OCI-LY7 (cell line): ENCODE measurements around the gene TSPAN31. TPM values are rescaled to one million over a fixed set of nuclear protein-coding genes. Genes with fewer than 3 reads are reported as not detected.
A peak's percentile ranks its signal among the peaks of the same experiment; 100 is the strongest.

Experiments
- BruUV-seq: library from RNA; stranded (reverse); fragments of 400-500 nt; replicated peaks from 2 replicates; lab custom pipeline; 2021; lab: Mats Ljungman, UMichigan
- CTCF ChIA-PET: fragments of 300-600 bp; sonication (Branson Sonifier 250); formaldehyde crosslinking; loops from one replicate; lab custom pipeline; 2022; ENCODE audit warnings: antibody characterized with exemption; ENCODE audit not compliant: unreplicated experiment; lab: Charles Lee
- POLR2A ChIA-PET: fragments of 300-600 bp; sonication (Branson Sonifier 250); formaldehyde crosslinking; loops from one replicate; lab custom pipeline; 2022; ENCODE audit warnings: antibody characterized with exemption; lab: Charles Lee
- DNase-seq: peaks from one replicate; pipeline ENCODE4 v3.0.0-alpha.2; 2015; ENCODE audit warnings: low spot score
- H2AFZ ChIP-seq: fragments of 200-600 bp; sonication (generic), shearing (Covaris generic); 2 replicates; pipeline ENCODE4 v1.6.1; 2014; ENCODE audit warnings: mild to moderate bottlenecking, antibody characterized with exemption, low read length, moderate library complexity
- H3K27ac ChIP-seq: fragments of 200-600 bp; sonication (generic); 2 replicates; pipeline ENCODE4 v1.5.1; 2014; ENCODE audit warnings: mixed run types, low read depth, mild to moderate bottlenecking, moderate library complexity, low read length, inconsistent platforms; ENCODE audit not compliant: poor library complexity, severe bottlenecking
- H3K36me3 ChIP-seq: fragments of 200-600 bp; sonication (generic); 2 replicates; pipeline ENCODE4 v1.6.1; 2014; ENCODE audit warnings: mild to moderate bottlenecking, antibody characterized with exemption, low read length, moderate library complexity, mixed read lengths; ENCODE audit not compliant: insufficient read depth
- H3K4me1 ChIP-seq: fragments of 200-600 bp; sonication (generic); 2 replicates; pipeline ENCODE4 v1.5.1; 2014; ENCODE audit warnings: mild to moderate bottlenecking, low read length; ENCODE audit not compliant: insufficient read depth, poor library complexity, severe bottlenecking
- H3K4me2 ChIP-seq: fragments of 200-600 bp; sonication (generic); 2 replicates; pipeline ENCODE4 v1.6.1; 2014; ENCODE audit warnings: mild to moderate bottlenecking, low read length
- H3K4me3 ChIP-seq: fragments of 200-600 bp; sonication (generic); 2 replicates; pipeline ENCODE4 v1.5.1; 2014; ENCODE audit warnings: mild to moderate bottlenecking, low read depth, low read length; ENCODE audit not compliant: poor library complexity, severe bottlenecking
- H3K79me2 ChIP-seq: fragments of 200-600 bp; sonication (generic); 2 replicates; pipeline ENCODE4 v1.6.1; 2016; ENCODE audit warnings: low read depth, mild to moderate bottlenecking, low read length, moderate library complexity, mixed read lengths; ENCODE audit not compliant: insufficient read depth
- H3K9me2 ChIP-seq: fragments of 200-600 bp; sonication (generic); 2 replicates; pipeline ENCODE4 v1.6.1; 2016; ENCODE audit warnings: mild to moderate bottlenecking, low read length, mixed read lengths; ENCODE audit not compliant: insufficient read depth
- H3K9me3 ChIP-seq: fragments of 200-600 bp; sonication (generic); 2 replicates; pipeline ENCODE4 v1.6.1; 2014; ENCODE audit warnings: mild to moderate bottlenecking, mixed run types, low read length, mixed read lengths
- H4K20me1 ChIP-seq: fragments of 200-600 bp; sonication (generic); 2 replicates; pipeline ENCODE4 v1.6.1; 2014; ENCODE audit warnings: mild to moderate bottlenecking, antibody characterized with exemption, low read length, moderate library complexity, mixed read lengths; ENCODE audit not compliant: insufficient read depth
- EZH2phosphoT487 ChIP-seq: fragments of 200-600 bp; sonication (generic); IDR thresholded peaks from 2 replicates; pipeline ENCODE4 v1.6.1; 2018; ENCODE audit warnings: low read depth, borderline replicate concordance, mild to moderate bottlenecking, mixed run types, antibody characterized with exemption, low read length, moderate library complexity, mixed read lengths
- intact Hi-C: fragments of 100-400 bp; cut with micrococcal nuclease; formaldehyde crosslinking; loops from one replicate; pipeline ENCODE4 v1.10.0; 2022; ENCODE audit not compliant: unreplicated experiment
- total RNA-seq, 2 experiments: library from RNA; depleted of rRNA in 1 of 2; stranded (reverse); fragments of >200 nt in 1 of 2; shearing (Covaris generic) in 1 of 2; gene quantifications; 2 replicates each; pipeline ENCODE4 v1.2.3, GENCODE V29; 2014 to 2022
- TF ChIP-seq, protein P1 (sequence below): fragments of 200-600 bp; sonication (generic); conservative IDR thresholded peaks from 2 replicates; pipeline ENCODE4 v1.5.1; 2014; ENCODE audit warnings: mild to moderate bottlenecking, antibody characterized with exemption, low read length, moderate library complexity, mixed read lengths

TSPAN31 gene
- total RNA-seq, 2 experiments from 2014 or later = 2.4 to 6.4 TPM

DNA sequence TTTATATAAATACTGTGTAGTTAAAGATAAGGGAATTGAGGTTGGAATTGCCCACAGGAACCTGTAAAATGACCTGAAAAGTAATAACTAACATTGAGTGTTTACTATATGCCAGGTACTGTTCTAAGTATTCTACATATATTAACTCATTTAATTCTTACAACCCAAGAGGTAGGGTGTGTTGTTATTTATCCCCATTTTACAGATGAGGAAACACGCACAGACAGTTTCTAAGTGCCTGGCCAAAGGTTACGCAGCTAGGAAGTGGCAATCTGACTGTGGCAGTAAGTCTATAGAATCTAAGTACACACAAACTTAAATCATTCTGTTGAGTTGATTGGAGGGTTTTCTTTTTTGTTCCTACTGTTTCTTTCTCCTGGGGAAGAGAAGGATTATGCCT, 1.1 kb upstream of the TSPAN31 start:
- Histone ChIP-seq H4K20me1 (no peaks in the 10 kb centered on the region), H2AFZ (peak overlapping the region; percentile 48; the same call in 1 of the 2 replicates), H3K27ac (no peak overlapping the region), H3K4me1 (peaks cover 47% of the 10 kb centered on the region), H3K4me2 (peak overlapping the region; percentile 45), H3K36me3 (peaks cover 37% of the 10 kb centered on the region), H3K4me3 (peak overlapping the region; percentile 44), H3K79me2 (peaks cover 14% of the 10 kb centered on the region; the same call in 1 of the 2 replicates), H3K9me2 (no peaks in the 10 kb centered on the region), H3K9me3 (no peaks in the 10 kb centered on the region)
- ChIA-PET POLR2A (interaction anchor here (0.6 kb wide), 1 partner anchor 143 kb away, joined by 3 read pairs; no protein-coding TSS in a partner anchor), CTCF (no interaction called here)
- DNase-seq = no peak
- no peak for TF ChIP-seq EZH2phosphoT487
- TF ChIP-seq, protein P1, sequence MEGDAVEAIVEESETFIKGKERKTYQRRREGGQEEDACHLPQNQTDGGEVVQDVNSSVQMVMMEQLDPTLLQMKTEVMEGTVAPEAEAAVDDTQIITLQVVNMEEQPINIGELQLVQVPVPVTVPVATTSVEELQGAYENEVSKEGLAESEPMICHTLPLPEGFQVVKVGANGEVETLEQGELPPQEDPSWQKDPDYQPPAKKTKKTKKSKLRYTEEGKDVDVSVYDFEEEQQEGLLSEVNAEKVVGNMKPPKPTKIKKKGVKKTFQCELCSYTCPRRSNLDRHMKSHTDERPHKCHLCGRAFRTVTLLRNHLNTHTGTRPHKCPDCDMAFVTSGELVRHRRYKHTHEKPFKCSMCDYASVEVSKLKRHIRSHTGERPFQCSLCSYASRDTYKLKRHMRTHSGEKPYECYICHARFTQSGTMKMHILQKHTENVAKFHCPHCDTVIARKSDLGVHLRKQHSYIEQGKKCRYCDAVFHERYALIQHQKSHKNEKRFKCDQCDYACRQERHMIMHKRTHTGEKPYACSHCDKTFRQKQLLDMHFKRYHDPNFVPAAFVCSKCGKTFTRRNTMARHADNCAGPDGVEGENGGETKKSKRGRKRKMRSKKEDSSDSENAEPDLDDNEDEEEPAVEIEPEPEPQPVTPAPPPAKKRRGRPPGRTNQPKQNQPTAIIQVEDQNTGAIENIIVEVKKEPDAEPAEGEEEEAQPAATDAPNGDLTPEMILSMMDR = no peak
- BruUV-seq = no TSS peak
- intact Hi-C loops = loop anchor here (5.0 kb wide), 1 partner anchor 266 kb away; the partner anchor contains the start of gene ARHGAP9

DNA sequence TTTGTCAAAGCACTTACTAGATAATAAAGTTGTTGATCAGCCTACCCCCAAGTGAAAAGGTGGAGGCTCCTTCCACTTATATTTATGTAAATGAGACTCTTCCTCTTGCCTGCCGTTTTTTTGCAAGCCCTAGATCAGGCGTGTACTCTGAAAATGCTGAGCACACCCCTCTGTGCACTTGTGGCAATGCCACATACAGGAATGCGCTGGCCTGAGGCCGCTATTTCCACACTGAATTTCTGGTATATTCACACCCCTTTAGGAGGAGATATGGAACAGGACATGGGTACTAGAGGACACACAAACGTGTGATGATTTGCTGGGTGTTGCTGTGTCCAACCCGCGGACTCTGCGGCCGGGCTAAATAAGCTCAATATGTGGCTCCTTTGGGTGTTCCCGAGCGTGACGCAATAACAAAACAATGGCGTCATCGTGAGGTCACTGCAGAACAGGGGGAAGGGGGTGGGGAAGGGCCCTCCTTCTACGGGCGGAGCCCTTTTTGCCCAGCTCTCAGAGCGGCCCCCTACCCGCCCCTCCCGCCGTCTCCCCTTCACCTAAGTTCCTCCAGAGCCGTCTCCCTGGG, 554 bp upstream of the TSPAN31 start:
- Histone ChIP-seq H3K27ac (no peak overlapping the region), H3K79me2 (peaks cover 17% of the 10 kb centered on the region; the same call in 1 of the 2 replicates), H3K4me1 (peaks cover 46% of the 10 kb centered on the region), H3K4me3 (peak overlapping the region; percentile 44), H3K9me3 (no peaks in the 10 kb centered on the region), H3K36me3 (peaks cover 42% of the 10 kb centered on the region), H2AFZ (peak overlapping the region; percentile 48; the same call in 1 of the 2 replicates), H3K9me2 (no peaks in the 10 kb centered on the region), H3K4me2 (peak overlapping the region; percentile 45), H4K20me1 (no peaks in the 10 kb centered on the region)
- ChIA-PET CTCF (interaction anchor here (0.5 kb wide), 1 partner anchor 26 kb away, joined by 3 read pairs; no protein-coding TSS in a partner anchor), POLR2A (interaction anchor here (0.6 to 0.7 kb wide), 4 partner anchors 41 to 154 kb away, joined by 3 to 4 read pairs (median 4); partner anchors contain the start of gene PIP4K2C)
- BruUV-seq = no TSS peak
- intact Hi-C loops = loop anchor here (5.0 kb wide), 1 partner anchor 267 kb away; the partner anchor contains the start of gene ARHGAP9
- DNase-seq = peak; percentile 30
- TF ChIP-seq, protein P1 = no peak
- no peak for TF ChIP-seq EZH2phosphoT487

DNA sequence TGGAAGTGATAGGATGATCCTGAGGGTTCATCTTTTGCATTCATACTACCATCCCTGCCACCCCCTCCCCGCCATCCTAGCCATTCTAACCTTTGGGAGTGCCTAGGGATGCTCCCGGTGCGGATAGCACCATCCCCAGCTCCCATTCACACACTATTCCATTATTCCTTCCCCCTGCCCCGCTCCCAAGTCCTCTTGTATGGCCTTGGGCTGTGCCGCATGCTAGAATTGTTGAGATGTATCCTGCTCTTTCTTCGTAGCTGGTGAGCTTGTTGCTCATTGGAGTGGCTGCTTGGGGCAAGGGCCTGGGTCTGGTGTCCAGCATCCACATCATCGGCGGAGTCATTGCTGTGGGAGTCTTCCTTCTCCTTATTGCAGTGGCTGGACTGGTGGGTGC, 644 bp downstream of the TSPAN31 start:
- Histone ChIP-seq H3K79me2 (peaks cover 21% of the 10 kb centered on the region), H3K9me3 (no peaks in the 10 kb centered on the region), H3K36me3 (peaks cover 54% of the 10 kb centered on the region), H3K4me2 (peak overlapping the region; percentile 36; the same call in 1 of the 2 replicates), H3K27ac (no peak overlapping the region), H3K4me1 (peaks cover 37% of the 10 kb centered on the region), H3K4me3 (no peak overlapping the region), H4K20me1 (no peaks in the 10 kb centered on the region), H2AFZ (no peak overlapping the region), H3K9me2 (no peaks in the 10 kb centered on the region)
- ChIA-PET POLR2A (interaction anchor here (1.3 to 1.4 kb wide), 2 partner anchors 9 to 11 kb away, joined by 3 read pairs; no protein-coding TSS in a partner anchor), CTCF (no interaction called here)
- intact Hi-C loops = no loop called here
- TF ChIP-seq, protein P1 = no peak
- TF ChIP-seq EZH2phosphoT487 = no peak
- no peak for DNase-seq
- BruUV-seq = no TSS peak
